HepG2 (cell line): ENCODE results near the gene TACO1. TPM values are rescaled to one million over a fixed set of nuclear protein-coding genes. Genes with fewer than 3 reads are reported as not detected.

Source experiments
- ATAC-seq: fragments of 200-7000 bp; cut with Tn5 transposase; 3 replicates; pipeline ENCODE4 v1.9.1; 2020; ENCODE audit warnings: mild to moderate bottlenecking, moderate library complexity
- BruUV-seq: library from RNA; stranded (reverse); fragments of 400-500 nt; replicated peaks from 2 replicates; lab custom pipeline; 2021; lab: Mats Ljungman, UMichigan
- CTCF ChIA-PET: fragments of 300-600 bp; formaldehyde crosslinking; extraction: SDS; loops from one replicate; lab custom pipeline; 2021; ENCODE audit warnings: low total read pairs, inconsistent platforms, low intra/inter-chr PET ratio; lab: Yijun Ruan, JAX
- POLR2A ChIA-PET: fragments of 350-600 bp; sonication (Branson Sonifier 250); formaldehyde crosslinking; loops from one replicate; lab custom pipeline; 2020; ENCODE audit warnings: antibody characterized with exemption, inconsistent platforms; lab: Yijun Ruan, JAX
- DNase-seq: peaks from one replicate; pipeline ENCODE4 v3.0.0-alpha.2; 2015; ENCODE audit warnings: low spot score
- FAIRE-seq: peaks from 3 replicates; lab custom pipeline; 2011; peaks lifted over from hg19 to GRCh38; lab: Jason Lieb, UNC
- H2AFZ ChIP-seq: one replicate; pipeline ENCODE4 v1.6.1; 2011; ENCODE audit warnings: low read length, inconsistent platforms
- H3K27ac ChIP-seq: fragments of 300-600 bp; 3 replicates; pipeline ENCODE4 v1.8.0; 2011; ENCODE audit warnings: mixed run types, mild to moderate bottlenecking, mixed read lengths, low read length, inconsistent platforms; ENCODE audit not compliant: insufficient read depth; ENCODE audit errors: extremely low read length
- H3K27me3 ChIP-seq, 2 experiments: fragments of 200-600 bp in 1 of 2; 2 replicates in 1 of 2; 3 replicates in 1 of 2; pipeline versions ENCODE4 v1.6.0 to v1.8.0; 2011; ENCODE audit warnings: low read length in 2 of 2, mild to moderate bottlenecking in 2 of 2, moderate library complexity in 2 of 2, inconsistent platforms in 1 of 2; ENCODE audit not compliant: insufficient read depth in 2 of 2, control insufficient read depth in 1 of 2
- H3K36me3 ChIP-seq, 2 experiments: fragments of 200-600 bp in 1 of 2; replicated peaks in 1 of 2; 2 replicates in 1 of 2; 3 replicates in 1 of 2; pipeline versions ENCODE4 v1.5.1 to v1.8.0; 2011; ENCODE audit warnings: low read length in 2 of 2, inconsistent platforms in 1 of 2; ENCODE audit not compliant: insufficient read depth in 2 of 2, control insufficient read depth in 1 of 2
- H3K4me1 ChIP-seq: 2 replicates; pipeline ENCODE4 v1.5.1; 2012; ENCODE audit warnings: low read length, inconsistent platforms; ENCODE audit not compliant: insufficient read depth
- H3K4me2 ChIP-seq: 2 replicates; pipeline ENCODE4 v1.6.0; 2011; ENCODE audit warnings: low read depth, low read length, inconsistent platforms
- H3K4me3 ChIP-seq, 3 experiments: fragments of 200-600 bp in 1 of 3; sonication (generic), shearing (Covaris generic) in 1 of 3; replicated peaks in 1 of 3; 2 replicates each; pipeline ENCODE4 v1.5.1; 2011 to 2016; ENCODE audit warnings: low read length in 3 of 3, inconsistent platforms in 2 of 3, low read depth in 2 of 3, mild to moderate bottlenecking in 2 of 3, control low read depth in 1 of 3, mixed read lengths in 1 of 3; ENCODE audit not compliant: insufficient read depth in 1 of 3
- H3K79me2 ChIP-seq: one replicate; pipeline ENCODE4 v1.6.1; 2011; ENCODE audit warnings: low read length, inconsistent platforms; ENCODE audit not compliant: insufficient read depth
- H3K9ac ChIP-seq: 2 replicates; pipeline ENCODE4 v1.6.0; 2011; ENCODE audit warnings: mild to moderate bottlenecking, low read depth, low read length, inconsistent platforms; ENCODE audit not compliant: insufficient read depth
- H3K9me3 ChIP-seq: 2 replicates; pipeline ENCODE4 v1.5.1; 2012; ENCODE audit warnings: mild to moderate bottlenecking, low read length
- H4K20me1 ChIP-seq: 2 replicates; pipeline ENCODE4 v1.6.0; 2011; ENCODE audit warnings: inconsistent platforms, mild to moderate bottlenecking, low read length, moderate library complexity; ENCODE audit not compliant: insufficient read depth
- ARID4A ChIP-seq: sonication (generic); formaldehyde crosslinking; IDR thresholded peaks from 2 replicates; pipeline ENCODE4 v1.5.0; 2020; ENCODE audit warnings: mild to moderate bottlenecking, missing genetic modification reagents, borderline replicate concordance
- ARNTL ChIP-seq: sonication (generic); formaldehyde crosslinking; IDR thresholded peaks from 2 replicates; pipeline ENCODE4 v1.4.0; 2020; ENCODE audit warnings: mild to moderate bottlenecking, missing genetic modification reagents
- ATAD3A ChIP-seq: sonication (generic); formaldehyde crosslinking; IDR thresholded peaks from 2 replicates; pipeline ENCODE4 v1.4.0; 2020; ENCODE audit warnings: missing genetic modification reagents
- ESRRA ChIP-seq: sonication (generic); formaldehyde crosslinking; IDR thresholded peaks from 2 replicates; pipeline ENCODE4 v1.5.1; 2020; ENCODE audit warnings: mild to moderate bottlenecking, low read depth, missing genetic modification reagents
- IKZF1 ChIP-seq: fragments of 450-650 bp; IDR thresholded peaks from 2 replicates; pipeline ENCODE4 v1.7.1; 2016
- ISX ChIP-seq: sonication (generic); formaldehyde crosslinking; conservative IDR thresholded peaks from 2 replicates; pipeline ENCODE4 v1.5.0; 2020; ENCODE audit warnings: missing genetic modification reagents
- LRRFIP1 ChIP-seq: sonication (generic); formaldehyde crosslinking; conservative IDR thresholded peaks from 2 replicates; pipeline ENCODE4 v1.4.0; 2020; ENCODE audit warnings: missing genetic modification reagents
- NR0B2 ChIP-seq: sonication (generic); formaldehyde crosslinking; IDR thresholded peaks from 2 replicates; pipeline ENCODE4 v1.4.0; 2020; ENCODE audit warnings: mild to moderate bottlenecking, missing genetic modification reagents
- SP5 ChIP-seq: IDR thresholded peaks from 2 replicates; pipeline ENCODE4 v1.6.1; 2016; ENCODE audit warnings: low read depth, borderline replicate concordance
- SPEN ChIP-seq: sonication (generic); formaldehyde crosslinking; IDR thresholded peaks from 2 replicates; pipeline ENCODE4 v1.5.1; 2020; ENCODE audit warnings: low read depth, mild to moderate bottlenecking, missing genetic modification reagents
- YEATS4 ChIP-seq: sonication (generic); formaldehyde crosslinking; IDR thresholded peaks from 2 replicates; pipeline ENCODE4 v1.4.0; 2020; ENCODE audit warnings: missing genetic modification reagents, borderline replicate concordance
- ZNF337 ChIP-seq: sonication (generic); formaldehyde crosslinking; IDR thresholded peaks from 2 replicates; pipeline ENCODE4 v1.5.1; 2020; ENCODE audit warnings: missing genetic modification reagents, low read depth, mild to moderate bottlenecking, borderline replicate concordance
- ZNF44 ChIP-seq: sonication (generic); formaldehyde crosslinking; IDR thresholded peaks from 2 replicates; pipeline ENCODE4 v1.5.1; 2020; ENCODE audit warnings: mild to moderate bottlenecking, missing genetic modification reagents
- WGBS: methylation state at CpG from one replicate; pipeline ENCODE4 v1.1.6; 2017; ENCODE audit warnings: low lambda C conversion rate; 5-methylcytosine and 5-hydroxymethylcytosine counted together
- in situ Hi-C: cut with HindIII; loops from 2 replicates; pipeline ENCODE4 v1.10.0; 2017; ENCODE audit warnings: low pct_unique_long_range_greater_than_20kb; ENCODE audit not compliant: extremely low pct_ligation_motif_present
- intact Hi-C: fragments of 100-400 bp; cut with micrococcal nuclease; formaldehyde crosslinking; loops from one replicate; pipeline ENCODE4 v1.10.0; 2022; ENCODE audit not compliant: unreplicated experiment
- polyA plus RNA-seq, 8 experiments: library from polyadenylated mRNA; depleted of rRNA in 3 of 8; stranded (reverse) in 7 of 8; unstranded in 1 of 8; fragments of >200 nt; fragmentation: Illumina TruSeq in 4 of 8; extraction: Trizol in 4 of 8; gene quantifications; 2 replicates each; pipeline versions ENCODE4 v1.2.1 to v1.2.3, GENCODE V29; 2011 to 2016; ENCODE audit warnings: low read depth in 4 of 8, missing spikeins in 1 of 8, mixed read lengths in 1 of 8; ENCODE audit not compliant: insufficient read depth in 1 of 8
- total RNA-seq, 5 experiments: library from RNA; depleted of rRNA; stranded (reverse); fragments of >200 nt; fragmentation: Illumina TruSeq; extraction: Trizol; gene quantifications; 2 replicates each; pipeline ENCODE4 v1.2.3, GENCODE V29; 2016; ENCODE audit warnings: low read depth in 1 of 5
- TF ChIP-seq, protein P1 (sequence below): sonication (generic); formaldehyde crosslinking; IDR thresholded peaks from 2 replicates; pipeline ENCODE4 v1.8.0; 2022; ENCODE audit warnings: missing genetic modification reagents, mild to moderate bottlenecking, inconsistent platforms, borderline replicate concordance

The TACO1 gene
- total and polyA plus RNA-seq, 2 of the 13 experiments (the other 11 are each of a cell fraction or from before 2014, with no cell fraction given): 34.7 to 53.6 TPM

DNA sequence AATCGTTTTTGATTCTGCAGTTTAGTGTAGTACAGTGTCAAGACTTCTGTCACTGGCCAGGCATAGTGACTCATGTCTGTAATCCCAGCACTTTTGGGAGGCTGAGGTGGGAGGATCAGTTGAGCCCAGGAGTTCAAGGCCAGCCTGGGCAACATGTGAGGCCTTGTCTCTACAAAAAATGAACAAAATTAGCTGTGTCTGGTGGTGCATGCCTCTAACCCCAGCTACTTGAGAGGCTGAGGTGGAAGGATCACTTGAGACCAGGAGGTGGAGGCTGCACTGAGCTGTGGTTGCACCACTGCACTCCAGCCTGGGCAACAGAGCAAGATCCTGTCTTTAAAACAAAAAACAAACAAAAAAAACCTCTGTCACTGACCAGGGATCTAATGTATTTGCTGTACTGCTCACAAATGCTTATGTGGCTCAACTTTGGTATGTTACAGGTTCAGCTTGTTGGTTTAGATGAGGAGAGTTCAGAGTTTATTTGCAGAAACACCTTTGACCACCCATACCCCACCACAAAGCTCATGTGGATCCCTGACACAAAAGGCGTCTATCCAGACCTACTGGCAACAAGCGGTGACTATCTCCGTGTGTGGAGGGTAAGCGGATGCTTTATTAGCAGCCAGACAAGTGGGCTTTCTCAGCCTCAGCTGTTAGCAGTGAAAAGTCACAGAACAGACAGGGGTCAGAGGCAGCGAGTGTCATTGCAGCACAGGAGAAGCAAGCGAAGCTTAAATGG lies 22.5 kb upstream of the TACO1 start:
- Histone ChIP-seq H3K9me3 (no peaks in the 10 kb centered on the region), H3K9ac (peak overlapping the region; percentile 45), H3K4me2 (peak overlapping the region; percentile 68), H2AFZ (no peak overlapping the region), H3K27ac (peak overlapping the region; percentile 83), H3K4me3 (peak overlapping the region in 2 of 3 experiments; percentile 3 to 33; a peak in 2 of 6 replicates), H3K79me2 (peaks cover 25% of the 10 kb centered on the region), H3K4me1 (peaks cover 46% of the 10 kb centered on the region), H3K27me3 (no peaks in the 10 kb centered on the region), H3K36me3 (peaks cover 16 to 32% of the 10 kb centered on the region in 2 experiments), H4K20me1 (peaks cover 15% of the 10 kb centered on the region)
- ChIA-PET POLR2A (interaction anchor here (0.6 to 3.2 kb wide), 11 partner anchors 15 to 151 kb away, joined by 3 to 28 read pairs (median 4); partner anchors contain the start of genes DCAF7, MAP3K3 and TACO1), CTCF (no interaction called here)
- peak; percentile 99 for DNase-seq
- intact Hi-C loops: loop anchor here (2.0 to 10.0 kb wide), 5 partner anchors 27 to 153 kb away; partner anchors contain the start of genes DCAF7, KCNH6 and MAP3K3
- peak; percentile 98 for FAIRE-seq
- 4% methylated on average over 7 of the region's 7 CpGs for WGBS
- in situ Hi-C loops: no loop called here
- BruUV-seq: no TSS peak
- peak; percentile 95 for ATAC-seq
- peak; percentile 95 for TF ChIP-seq ARNTL
- peak; percentile 88 for TF ChIP-seq ESRRA (CRISPR knock-in tag)
- no peak for TF ChIP-seq ATAD3A (CRISPR knock-in tag)
- TF ChIP-seq ZNF337 (CRISPR knock-in tag): 0 out of 2 replicates have a peak, but pooled peaks have one; percentile 77
- TF ChIP-seq IKZF1: no peak
- TF ChIP-seq ISX (CRISPR knock-in tag): no peak
- TF ChIP-seq, protein P1, sequence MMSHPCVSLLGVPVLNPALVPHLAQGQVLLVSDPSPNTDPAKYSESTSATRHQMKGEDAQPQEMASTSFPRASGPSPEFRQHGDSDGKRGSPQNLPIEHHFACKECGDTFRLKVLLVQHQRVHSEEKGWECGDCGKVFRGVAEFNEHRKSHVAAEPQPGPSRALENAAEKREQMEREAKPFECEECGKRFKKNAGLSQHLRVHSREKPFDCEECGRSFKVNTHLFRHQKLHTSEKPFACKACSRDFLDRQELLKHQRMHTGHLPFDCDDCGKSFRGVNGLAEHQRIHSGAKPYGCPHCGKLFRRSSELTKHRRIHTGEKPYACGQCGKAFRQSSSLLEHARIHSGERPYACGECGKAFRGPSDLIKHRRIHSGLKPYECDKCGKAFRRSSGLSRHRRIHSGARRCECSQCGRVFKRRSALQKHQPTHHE (CRISPR knock-in tag): peak; percentile 57; the same call in 1 of the 2 replicates
- TF ChIP-seq ZNF44 (CRISPR knock-in tag): 0 out of 2 replicates have a peak, but pooled peaks have one; percentile 50
- peak; percentile 72 for TF ChIP-seq SP5 (CRISPR knock-in tag)
- TF ChIP-seq SPEN (CRISPR knock-in tag): peak; percentile 74; the same call in 1 of the 2 replicates
- TF ChIP-seq ARID4A (CRISPR knock-in tag): peak; percentile 85
- TF ChIP-seq NR0B2: peak; percentile 75; the same call in 1 of the 2 replicates
- TF ChIP-seq LRRFIP1: no peak
- TF ChIP-seq YEATS4 (CRISPR knock-in tag): 0 out of 2 replicates have a peak, but pooled peaks have one; percentile 47
